H1 (cell line): Measurements from ENCODE around the gene FLNA. TPM values are rescaled to one million over a fixed set of nuclear protein-coding genes. Genes with fewer than 3 reads are reported as not detected.

Experiments used
- ASH2L ChIP-seq: fragments of 200-600, 300-600 bp; sonication (generic); IDR thresholded peaks from one replicate; pipeline ENCODE4 v1.7.1; 2017; ENCODE audit warnings: low read length
- CTBP2 ChIP-seq: IDR thresholded peaks from 2 replicates; pipeline ENCODE4 v1.7.0; 2011; ENCODE audit warnings: borderline replicate concordance, mild to moderate bottlenecking, moderate library complexity, mixed read lengths, low read length; ENCODE audit not compliant: insufficient read depth, insufficient read length
- FOSL1 ChIP-seq: IDR thresholded peaks from 2 replicates; pipeline ENCODE4 v1.6.1; 2011; ENCODE audit warnings: mild to moderate bottlenecking, low read depth, low read length, moderate library complexity; ENCODE audit not compliant: insufficient read depth
- JUN ChIP-seq: IDR thresholded peaks from 2 replicates; pipeline ENCODE4 v1.6.1; 2011; ENCODE audit warnings: low read depth, mild to moderate bottlenecking, improper control_type of control experiment, low read length
- KDM4A ChIP-seq: IDR thresholded peaks from one replicate; pipeline ENCODE4 v1.7.1; 2012; ENCODE audit warnings: low read depth, mild to moderate bottlenecking, moderate library complexity, low read length, inconsistent platforms; ENCODE audit not compliant: severe bottlenecking
- NRF1 ChIP-seq: IDR thresholded peaks from 2 replicates; pipeline ENCODE4 v1.6.1; 2011; ENCODE audit warnings: mild to moderate bottlenecking, low read depth, low read length, improper control_type of control experiment
- POU5F1 ChIP-seq: IDR thresholded peaks from 2 replicates; pipeline ENCODE4 v1.6.1; 2011; ENCODE audit warnings: low read depth, mild to moderate bottlenecking, low read length, moderate library complexity
- SP2 ChIP-seq: IDR thresholded peaks from 2 replicates; pipeline ENCODE4 v1.6.1; 2012; ENCODE audit warnings: mild to moderate bottlenecking, low read length, inconsistent platforms
- SP4 ChIP-seq: IDR thresholded peaks from 2 replicates; pipeline ENCODE4 v1.6.1; 2012; ENCODE audit warnings: low read length, inconsistent platforms
- SRF ChIP-seq: IDR thresholded peaks from 2 replicates; pipeline ENCODE4 v1.6.1; 2011; ENCODE audit warnings: mild to moderate bottlenecking, low read depth, low read length, moderate library complexity
- polyA plus RNA-seq, 7 experiments: library from polyadenylated mRNA; depleted of rRNA in 3 of 7; stranded (reverse) in 5 of 7; unstranded in 2 of 7; fragments of >200 nt in 5 of 7; fragments of 200-250 nt in 2 of 7; gene quantifications; 1 replicate in 5 of 7; 2 replicates in 1 of 7; 4 replicates in 1 of 7; pipeline versions ENCODE4 v1.2.1 to v1.2.3, GENCODE V29; 2011 to 2013; ENCODE audit warnings: missing spikeins in 2 of 7, mixed read lengths in 2 of 7
- total RNA-seq: library from RNA; stranded (reverse); fragmentation: NEBNext Ultra II Directional; extraction: Animal tissue kit (Norgen Biotek cat#: 25700); gene quantifications from 2 replicates; pipeline ENCODE4 v1.2.1, GENCODE V29; 2021

The FLNA gene
- total and polyA plus RNA-seq, 2 of the 8 experiments (the other 6 are each of a cell fraction or from before 2014, with no cell fraction given): 315 to 925 TPM

DNA sequence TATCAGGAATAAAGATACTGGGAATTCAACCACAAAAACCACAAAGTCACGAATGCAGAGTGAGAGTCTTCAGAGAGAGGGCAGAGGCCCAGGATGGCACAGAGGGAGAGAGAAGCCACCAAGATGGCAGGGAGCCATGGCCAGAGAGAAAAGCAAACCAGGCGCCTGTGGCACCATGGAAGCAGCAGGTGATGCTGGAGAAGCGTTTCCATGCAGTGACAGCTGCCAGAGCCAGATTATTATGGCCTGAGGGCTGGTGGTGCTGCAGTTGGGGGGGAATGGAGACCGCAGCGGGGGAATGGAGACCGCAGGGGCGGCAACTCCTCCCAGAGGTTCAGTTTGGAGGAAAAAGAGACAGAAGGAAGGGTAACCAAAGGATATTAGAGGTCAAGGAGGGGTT is 42.7 kb upstream of the FLNA start (continued):
- TF ChIP-seq ASH2L (no peak), CTBP2 (no peak), POU5F1 (no peak), SP4 (no peak), JUN (no peak), SRF (no peak), FOSL1 (no peak), SP2 (no peak), NRF1 (no peak), KDM4A (no peak)
